Astrocyte (in vitro differentiated cells and primary cell): Measurements from ENCODE around the gene TRHDE.

Experiments used
- CTCF ChIP-seq: IDR thresholded peaks from 2 replicates; pipeline ENCODE4 v1.5.1; 2011; ENCODE audit warnings: low read depth, mild to moderate bottlenecking, inconsistent platforms, low read length, moderate library complexity; ENCODE audit not compliant: insufficient read depth
- EZH2 ChIP-seq: IDR thresholded peaks from 2 replicates; pipeline ENCODE4 v1.6.1; 2012; ENCODE audit warnings: mild to moderate bottlenecking, low read length, inconsistent platforms; ENCODE audit not compliant: insufficient read depth

- TF ChIP-seq CTCF: no peak
- no peak for TF ChIP-seq EZH2
These were observed 249.2 kb downstream of the TRHDE start for GRCh38 chr12:72521326-72521725.
